ENCODE results near the gene DENND1C. TPM values are rescaled to one million over a fixed set of nuclear protein-coding genes. Genes with fewer than 3 reads are reported as not detected.

The DENND1C gene
- total and polyA plus RNA-seq, 2 experiments from 2014 or later, result 3.1 to 6.1 TPM

- TF ChIP-seq REST (IDR thresholded peaks at IDR 0.05; ENCODE audit: unreplicated experiment), result no peak
Measured at GRCh38 chr19:6484831-6485230, 3.2 kb upstream of the DENND1C start (continued).

- Mint-ChIP-seq H3K4me3 (no peak overlapping the region), H3K36me3 (ENCODE audit: low read depth) (no peaks in the 10 kb centered on the region), H3K4me1 (peaks cover 12% of the 10 kb centered on the region; the same call in 2 of the 3 replicates), H3K9me3 (no peaks in the 10 kb centered on the region; the same call in 1 of the 3 replicates), H3K27me3 (ENCODE audit: insufficient read depth, low read depth, poor library complexity) (peaks cover 5% of the 10 kb centered on the region), H3K27ac (no peak overlapping the region)
- no peaks in the 10 kb centered on the region for H3K27me3 ChIP-seq (ENCODE audit: insufficient read depth)
- TF ChIP-seq ZNF114 (CRISPR knock-in tag; IDR thresholded peaks at IDR 0.05) (no peak), CTCF (conservative IDR thresholded peaks at IDR 0.05; ENCODE audit: low read depth in 2 of 2) (no peak), EZH2 (IDR thresholded peaks at IDR 0.05; ENCODE audit: low read depth, unreplicated experiment) (no peak), CREB1 (CRISPR knock-in tag; IDR thresholded peaks at IDR 0.05; ENCODE audit: low read depth) (no peak), STAT1 (IDR thresholded peaks at IDR 0.05; ENCODE audit: unreplicated experiment) (no peak), EZH2phosphoT487 (IDR thresholded peaks at IDR 0.05; ENCODE audit: unreplicated experiment) (no peak), POLR2AphosphoS5 (IDR thresholded peaks at IDR 0.05; ENCODE audit: low read depth) (no peak), ZNF331 (CRISPR knock-in tag; IDR thresholded peaks at IDR 0.05; ENCODE audit: low read depth) (no peak), REST (IDR thresholded peaks at IDR 0.05; ENCODE audit: unreplicated experiment) (no peak)
- H3K9me2 ChIP-seq (ENCODE audit: insufficient read depth), result no peaks in the 10 kb centered on the region
- H3K4me3 ChIP-seq, result no peak overlapping the region
- no peak overlapping the region for H3K4me2 ChIP-seq
- H4K20me1 ChIP-seq (replicated peaks; ENCODE audit: insufficient read depth), result no peaks in the 10 kb centered on the region
- peaks cover 7% of the 10 kb centered on the region for H3K4me1 ChIP-seq (ENCODE audit: insufficient read depth)
- no peaks in the 10 kb centered on the region for H3K79me2 ChIP-seq (replicated peaks; ENCODE audit: insufficient read depth)
- ATAC-seq (no peak), DNase-seq (ENCODE audit: low spot score) (no peak)
- no peak overlapping the region for H3K27ac ChIP-seq (ENCODE audit: low read depth)
- H2AFZ ChIP-seq, result no peak overlapping the region
- H3K36me3 ChIP-seq (ENCODE audit: insufficient read depth), result no peaks in the 10 kb centered on the region
- no peaks in the 10 kb centered on the region for H3F3A ChIP-seq (replicated peaks; ENCODE audit: low read depth)
Measured at GRCh38 chr19:6484230-6484629, 2.6 kb upstream of the DENND1C start.
